ENCODE data around the gene STAMBPL1. TPM values are rescaled to one million over a fixed set of nuclear protein-coding genes. Genes with fewer than 3 reads are reported as not detected.
A peak's percentile ranks its signal among the peaks of the same experiment; 100 is the strongest.

Gene STAMBPL1
- total RNA-seq, 2 experiments from 2014 or later: 27.9 to 28.2 TPM

GRCh38 chr10:88840104-88840503 is 39.9 kb upstream of the STAMBPL1 start:
- POLR2A ChIA-PET: no interaction called here
- intact Hi-C loops (cut with micrococcal nuclease): no loop called here
- H3K9me3 Mint-ChIP-seq: no peaks in the 10 kb centered on the region
- peaks cover 4% of the 10 kb centered on the region for H3K4me1 Mint-ChIP-seq (ENCODE audit: low read depth)
- no peak overlapping the region for H3K4me3 Mint-ChIP-seq
- peaks cover 6% of the 10 kb centered on the region for H3K27me3 Mint-ChIP-seq
- no peaks in the 10 kb centered on the region for H3K36me3 Mint-ChIP-seq
- no peak overlapping the region for H3K27ac Mint-ChIP-seq
- DNase-seq: no peak
- CTCF ChIA-PET: interaction anchor here (0.7 to 14.7 kb wide), 4 partner anchors 91 to 377 kb away, joined by 3 to 376 read pairs (median 4); no protein-coding TSS in a partner anchor

- Mint-ChIP-seq H3K36me3 (no peaks in the 10 kb centered on the region), H3K4me1 (ENCODE audit: low read depth) (peaks cover 4% of the 10 kb centered on the region), H3K4me3 (no peak overlapping the region), H3K9me3 (no peaks in the 10 kb centered on the region), H3K27ac (no peak overlapping the region), H3K27me3 (peaks cover 9% of the 10 kb centered on the region)
- ChIA-PET POLR2A (no interaction called here), CTCF (interaction anchor here (1.8 to 14.7 kb wide), 3 partner anchors 39 to 377 kb away, joined by 4 to 376 read pairs (median 5); partner anchors contain the start of gene STAMBPL1)
- intact Hi-C loops (cut with micrococcal nuclease): no loop called here
- DNase-seq: no peak
Observed at GRCh38 chr10:88840881-88841280, 39.2 kb upstream of the STAMBPL1 start.

GRCh38 chr10:88841316-88842111 is 38.5 kb upstream of the STAMBPL1 start:
- peaks cover 4% of the 10 kb centered on the region for H3K4me1 Mint-ChIP-seq (ENCODE audit: low read depth)
- intact Hi-C loops (cut with micrococcal nuclease): no loop called here
- POLR2A ChIA-PET: no interaction called here
- H3K4me3 Mint-ChIP-seq: no peak overlapping the region
- peak; percentile 26 for DNase-seq
- no peaks in the 10 kb centered on the region for H3K36me3 Mint-ChIP-seq
- H3K9me3 Mint-ChIP-seq: no peaks in the 10 kb centered on the region
- CTCF ChIA-PET: interaction anchor here (0.6 to 14.7 kb wide), 3 partner anchors 15 to 89 kb away, joined by 3 to 376 read pairs (median 5); partner anchors contain the start of gene STAMBPL1
- H3K27ac Mint-ChIP-seq: no peak overlapping the region
- peaks cover 9% of the 10 kb centered on the region for H3K27me3 Mint-ChIP-seq

- H3K4me1 Mint-ChIP-seq (ENCODE audit: low read depth): peaks cover 4% of the 10 kb centered on the region
- H3K4me3 Mint-ChIP-seq: no peak overlapping the region
- H3K9me3 Mint-ChIP-seq: no peaks in the 10 kb centered on the region
- intact Hi-C loops (cut with micrococcal nuclease): no loop called here
- H3K27ac Mint-ChIP-seq: no peak overlapping the region
- H3K27me3 Mint-ChIP-seq: peaks cover 9% of the 10 kb centered on the region
- DNase-seq: no peak
- no peaks in the 10 kb centered on the region for H3K36me3 Mint-ChIP-seq
- POLR2A ChIA-PET: no interaction called here
- CTCF ChIA-PET: interaction anchor here (1.0 to 6.7 kb wide), 2 partner anchors 7 to 90 kb away, joined by 3 to 62 read pairs; no protein-coding TSS in a partner anchor
Observed at GRCh38 chr10:88843171-88843570, 36.9 kb upstream of the STAMBPL1 start.

GRCh38 chr10:88848499-88848898 is 31.5 kb upstream of the STAMBPL1 start:
- peaks cover 14% of the 10 kb centered on the region for H3K4me1 Mint-ChIP-seq (ENCODE audit: low read depth)
- peak overlapping the region; percentile 76 for H3K27ac Mint-ChIP-seq
- H3K36me3 Mint-ChIP-seq: no peaks in the 10 kb centered on the region
- POLR2A ChIA-PET: interaction anchor here (1.0 to 1.1 kb wide), 2 partner anchors 12 to 52 kb away, joined by 4 to 5 read pairs; no protein-coding TSS in a partner anchor
- no peak for DNase-seq
- H3K4me3 Mint-ChIP-seq: no peak overlapping the region
- H3K9me3 Mint-ChIP-seq: no peaks in the 10 kb centered on the region
- intact Hi-C loops (cut with micrococcal nuclease): loop anchor here (1.0 to 5.0 kb wide), 6 partner anchors 14 to 758 kb away; partner anchors contain the start of gene FAS
- H3K27me3 Mint-ChIP-seq: peaks cover 13% of the 10 kb centered on the region
- CTCF ChIA-PET: interaction anchor here (0.8 to 6.7 kb wide), 4 partner anchors 10 to 85 kb away, joined by 3 to 62 read pairs (median 8); no protein-coding TSS in a partner anchor

- Mint-ChIP-seq H3K4me3 (no peak overlapping the region), H3K27ac (peak overlapping the region; percentile 76), H3K36me3 (no peaks in the 10 kb centered on the region), H3K27me3 (peaks cover 11% of the 10 kb centered on the region), H3K9me3 (no peaks in the 10 kb centered on the region), H3K4me1 (ENCODE audit: low read depth) (peaks cover 14% of the 10 kb centered on the region)
- DNase-seq: no peak
- intact Hi-C loops (cut with micrococcal nuclease): loop anchor here (1.0 to 5.0 kb wide), 7 partner anchors 9 to 758 kb away; partner anchors contain the start of gene FAS
- ChIA-PET POLR2A (no interaction called here), CTCF (interaction anchor here (0.7 to 6.7 kb wide), 4 partner anchors 9 to 85 kb away, joined by 3 to 62 read pairs (median 8); no protein-coding TSS in a partner anchor)
Observed at GRCh38 chr10:88849234-88849633, 30.8 kb upstream of the STAMBPL1 start.

- Mint-ChIP-seq H3K27me3 (peaks cover 4% of the 10 kb centered on the region), H3K36me3 (no peaks in the 10 kb centered on the region), H3K9me3 (no peaks in the 10 kb centered on the region), H3K4me1 (ENCODE audit: low read depth) (peaks cover 20% of the 10 kb centered on the region), H3K4me3 (no peak overlapping the region), H3K27ac (no peak overlapping the region)
- intact Hi-C loops (cut with micrococcal nuclease): no loop called here
- no peak for DNase-seq
- ChIA-PET CTCF (interaction anchor here (1.0 to 1.4 kb wide), 2 partner anchors 15 to 367 kb away, joined by 3 read pairs; no protein-coding TSS in a partner anchor), POLR2A (no interaction called here)
Observed at GRCh38 chr10:88850712-88851111, 29.3 kb upstream of the STAMBPL1 start.

GRCh38 chr10:88851706-88852105 is 28.3 kb upstream of the STAMBPL1 start, which contains the start of gene ANKRD22:
TSS of gene ANKRD22 (minus strand) at chr10:88851844. CDS start at chr10:88851607, 237 bp downstream.
- intact Hi-C loops (cut with micrococcal nuclease): no loop called here
- CTCF ChIA-PET: interaction anchor here (0.9 to 1.7 kb wide), 3 partner anchors 11 to 16 kb away, joined by 3 read pairs; no protein-coding TSS in a partner anchor
- Mint-ChIP-seq H3K4me1 (ENCODE audit: low read depth) (peaks cover 20% of the 10 kb centered on the region), H3K36me3 (no peaks in the 10 kb centered on the region), H3K27me3 (peaks cover 6% of the 10 kb centered on the region), H3K27ac (no peak within 1 kb of the TSS), H3K9me3 (no peaks in the 10 kb centered on the region), H3K4me3 (no peak within 1 kb of the TSS)
- no peak for DNase-seq
- POLR2A ChIA-PET: no interaction called here

GRCh38 chr10:88852327-88852726 is 27.7 kb upstream of the STAMBPL1 start:
- Mint-ChIP-seq H3K36me3 (no peaks in the 10 kb centered on the region), H3K9me3 (no peaks in the 10 kb centered on the region), H3K27ac (no peak overlapping the region), H3K4me1 (ENCODE audit: low read depth) (peaks cover 20% of the 10 kb centered on the region), H3K4me3 (no peak overlapping the region), H3K27me3 (peaks cover 10% of the 10 kb centered on the region)
- no peak for DNase-seq
- intact Hi-C loops (cut with micrococcal nuclease): no loop called here
- ChIA-PET CTCF (interaction anchor here (1.0 to 1.7 kb wide), 3 partner anchors 11 to 81 kb away, joined by 3 to 5 read pairs (median 3); no protein-coding TSS in a partner anchor), POLR2A (no interaction called here)

GRCh38 chr10:88853155-88853881 is 26.7 kb upstream of the STAMBPL1 start:
- H3K27me3 Mint-ChIP-seq: peaks cover 10% of the 10 kb centered on the region
- no peaks in the 10 kb centered on the region for H3K36me3 Mint-ChIP-seq
- peaks cover 20% of the 10 kb centered on the region for H3K4me1 Mint-ChIP-seq (ENCODE audit: low read depth)
- no peak overlapping the region for H3K27ac Mint-ChIP-seq
- H3K4me3 Mint-ChIP-seq: no peak overlapping the region
- no peak for DNase-seq
- intact Hi-C loops (cut with micrococcal nuclease): no loop called here
- no peaks in the 10 kb centered on the region for H3K9me3 Mint-ChIP-seq
- ChIA-PET CTCF (interaction anchor here (0.9 to 1.7 kb wide), 5 partner anchors 10 to 80 kb away, joined by 3 to 5 read pairs (median 3); partner anchors contain the start of gene STAMBPL1), POLR2A (no interaction called here)

- Mint-ChIP-seq H3K9me3 (no peaks in the 10 kb centered on the region), H3K27ac (no peak overlapping the region), H3K4me1 (ENCODE audit: low read depth) (peaks cover 16% of the 10 kb centered on the region), H3K4me3 (no peak overlapping the region), H3K36me3 (no peaks in the 10 kb centered on the region), H3K27me3 (peaks cover 10% of the 10 kb centered on the region)
- no peak for DNase-seq
- POLR2A ChIA-PET: no interaction called here
- intact Hi-C loops (cut with micrococcal nuclease): no loop called here
- CTCF ChIA-PET: interaction anchor here (1.3 kb wide), 1 partner anchor 25 kb away, joined by 3 read pairs; the partner anchor contains the start of gene STAMBPL1
Observed at GRCh38 chr10:88854684-88855083, 25.4 kb upstream of the STAMBPL1 start.

All from activated CD4-positive, alpha-beta memory T cell treated with anti-CD3 and anti-CD28 coated beads for 36 hours (primary cell).